GM10266 (cell line): Measurements from ENCODE around the gene NOVA2.

Source experiments
- DNase-seq: peaks from one replicate; pipeline ENCODE4 v3.0.0; 2012; ENCODE audit errors: extremely low spot score
- CTCF ChIP-seq: IDR thresholded peaks from 2 replicates; pipeline ENCODE4 v1.5.1; 2012; ENCODE audit warnings: mild to moderate bottlenecking, low read depth; ENCODE audit not compliant: control insufficient read depth, insufficient read depth; ENCODE audit errors: missing control alignments

NOVA2 gene

GRCh38 chr19:45999653-46000121 lies 26.0 kb upstream of the NOVA2 start:
- TF ChIP-seq CTCF, result no peak
- DNase-seq, result no peak

GRCh38 chr19:45998834-45999233 lies 25.2 kb upstream of the NOVA2 start:
- TF ChIP-seq CTCF, result no peak
- no peak for DNase-seq

GRCh38 chr19:45996933-45997332 lies 23.3 kb upstream of the NOVA2 start:
- no peak for DNase-seq
- TF ChIP-seq CTCF, result no peak

- no peak for TF ChIP-seq CTCF
- DNase-seq, result no peak
Measured at GRCh38 chr19:45995715-45996385, 22.2 kb upstream of the NOVA2 start.

GRCh38 chr19:45994998-45995714 lies 21.5 kb upstream of the NOVA2 start, which contains the start of gene CCDC61:
TSS of gene CCDC61 (plus strand) at chr19:45995467. CDS start at chr19:46003019, 7,552 bp downstream.
- peak; percentile 97 for DNase-seq
- TF ChIP-seq CTCF, result no peak

- DNase-seq, result no peak
- no peak for TF ChIP-seq CTCF
Measured at GRCh38 chr19:45994456-45994997, 20.9 kb upstream of the NOVA2 start.
